Stimulated activated CD8-positive, alpha-beta memory T cell treated with anti-CD3 and anti-CD28 coated beads, Interleukin-4, amount 100 ng/mL, for 1 hour (primary cell): ENCODE measurements around the gene CEP104.

Experiments
- DNase-seq, 2 donors: peaks; one replicate each; pipeline ENCODE4 v3.0.0-alpha.2; 2020; ENCODE audit warnings: low read depth in 2 of 2, low spot score in 1 of 2

CEP104 gene

GRCh38 chr1:3779912-3780416 is 77.0 kb downstream of the CEP104 start:
- DNase-seq: no peak

- DNase-seq: no peak
Measured at GRCh38 chr1:3779265-3779911, 77.6 kb downstream of the CEP104 start.

- no peak for DNase-seq
Measured at GRCh38 chr1:3778590-3779264, 78.3 kb downstream of the CEP104 start.

- DNase-seq: no peak
Measured at GRCh38 chr1:3777647-3778589, 79.1 kb downstream of the CEP104 start.

GRCh38 chr1:3777078-3777547 is 79.9 kb downstream of the CEP104 start:
- DNase-seq: no peak

- DNase-seq: no peak
Measured at GRCh38 chr1:3776231-3776961, 80.6 kb downstream of the CEP104 start.

- DNase-seq: no peak
Measured at GRCh38 chr1:3775490-3776230, 81.4 kb downstream of the CEP104 start.

- no peak for DNase-seq
Measured at GRCh38 chr1:3774946-3775489, 82.0 kb downstream of the CEP104 start.

- DNase-seq: no peak
Measured at GRCh38 chr1:3774276-3774945, 82.6 kb downstream of the CEP104 start.

- DNase-seq: no peak
Measured at GRCh38 chr1:3773572-3774275, 83.3 kb downstream of the CEP104 start.

GRCh38 chr1:3772715-3773571 is 84.1 kb downstream of the CEP104 start, which contains the start of gene SMIM1:
Gene SMIM1 (plus strand): TSS chr1:3772749. CDS start chr1:3775374, 2,625 bp downstream.
- DNase-seq: no peak

GRCh38 chr1:3772027-3772714 is 84.8 kb downstream of the CEP104 start:
- DNase-seq: peak; percentile 49 to 73

GRCh38 chr1:3771108-3772026 is 85.6 kb downstream of the CEP104 start:
- DNase-seq: no peak

- no peak for DNase-seq
Measured at GRCh38 chr1:3770047-3770765, 86.8 kb downstream of the CEP104 start.

- DNase-seq: no peak
Measured at GRCh38 chr1:3768811-3769390, 88.1 kb downstream of the CEP104 start.
